Chondrocyte (in vitro differentiated cells): Measurements from ENCODE around the gene DAPK1. TPM values are rescaled to one million over a fixed set of nuclear protein-coding genes. Genes with fewer than 3 reads are reported as not detected.

ENCODE experiments used
- DNase-seq: peaks from one replicate; pipeline ENCODE4 v3.0.0; 2021; ENCODE audit warnings: mixed read lengths, low spot score
- H3K27ac Mint-ChIP-seq: one replicate; pipeline ENCODE4 v1.8.0; 2021; ENCODE audit warnings: mild to moderate bottlenecking, moderate library complexity, mixed read lengths; ENCODE audit not compliant: unreplicated experiment
- H3K27me3 Mint-ChIP-seq: 2 replicates; pipeline ENCODE4 v1.8.0; 2021; ENCODE audit warnings: low read depth, mixed read lengths
- H3K36me3 Mint-ChIP-seq: 2 replicates; pipeline ENCODE4 v1.8.0; 2021; ENCODE audit warnings: low read depth, mixed read lengths
- H3K4me1 Mint-ChIP-seq: 2 replicates; pipeline ENCODE4 v1.8.0; 2021; ENCODE audit warnings: low read depth, mild to moderate bottlenecking, mixed read lengths
- H3K4me3 Mint-ChIP-seq: one replicate; pipeline ENCODE4 v1.8.0; 2021; ENCODE audit warnings: mild to moderate bottlenecking, moderate library complexity, mixed read lengths; ENCODE audit not compliant: unreplicated experiment
- H3K9me3 Mint-ChIP-seq: 2 replicates; pipeline ENCODE4 v1.8.0; 2021; ENCODE audit warnings: low read depth, mixed read lengths
- CTCF ChIP-seq: fragments of 200-600 bp; sonication (generic); IDR thresholded peaks from 2 replicates; pipeline ENCODE4 v1.5.0; 2021; ENCODE audit warnings: antibody characterized with exemption, mild to moderate bottlenecking, moderate library complexity
- total RNA-seq: library from RNA; stranded (reverse); gene quantifications from 3 replicates; pipeline ENCODE4 v1.2.1, GENCODE V29; 2021

The DAPK1 gene
- total RNA-seq, 1 donor from 2014 or later = 87.9 TPM

DNA sequence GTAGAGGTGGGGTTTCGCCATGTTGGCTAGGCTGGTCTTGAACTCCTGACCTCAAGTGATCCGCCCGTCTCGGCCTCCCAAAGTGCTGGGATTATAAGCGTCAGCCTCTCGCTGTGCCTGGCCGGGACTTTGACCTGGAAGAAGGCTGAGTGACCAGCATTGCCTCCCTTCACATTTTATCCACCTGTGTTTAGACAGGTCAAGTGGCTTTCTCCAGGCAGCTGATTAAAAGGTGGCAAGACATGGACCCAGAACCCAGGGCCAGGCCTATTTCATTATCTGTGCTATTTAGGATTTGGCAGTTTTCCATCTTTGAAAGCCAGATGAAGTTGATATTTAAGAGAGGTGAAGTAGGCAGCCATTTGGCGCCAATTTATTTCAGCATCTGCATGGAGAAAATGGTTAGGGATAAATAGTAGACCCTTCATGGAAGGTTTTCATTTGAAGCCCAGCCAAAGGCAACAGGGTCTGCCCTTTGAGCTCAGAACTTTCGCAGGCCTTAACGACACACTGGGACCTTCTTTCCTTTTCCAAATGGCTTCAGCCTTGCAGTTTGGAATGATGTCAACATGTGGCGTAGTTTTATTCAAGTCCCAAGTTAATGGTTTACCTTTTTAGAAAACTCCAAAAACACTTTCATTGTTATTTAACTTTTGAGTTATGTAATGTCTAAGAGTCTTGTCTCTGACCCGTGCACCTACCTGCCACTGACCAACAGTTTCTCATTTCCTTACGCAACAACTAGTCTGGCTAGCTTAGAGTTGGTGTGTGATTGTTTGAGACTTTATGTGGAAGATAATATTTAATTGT is 8.4 kb downstream of the DAPK1 start:
- peaks cover 15% of the 10 kb centered on the region for H3K36me3 Mint-ChIP-seq

DNA sequence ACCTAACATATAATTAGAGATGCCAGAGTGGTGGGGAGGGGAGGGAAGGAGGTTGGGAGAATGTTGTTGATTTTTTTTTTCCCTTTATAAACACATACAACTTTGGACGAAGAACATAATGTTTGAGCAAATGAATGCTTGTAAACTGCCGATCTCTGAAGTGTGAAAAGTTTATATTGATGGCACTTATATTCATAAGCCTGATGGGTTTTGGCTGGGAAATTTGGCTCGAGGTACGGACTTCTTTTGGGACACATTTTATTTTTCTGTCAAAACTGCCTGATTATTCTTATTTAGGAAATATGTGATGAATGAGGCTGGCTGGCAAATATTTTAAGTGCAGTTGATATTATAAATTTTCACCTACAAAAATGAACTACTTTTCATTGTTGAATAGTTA is 9.9 kb downstream of the DAPK1 start:
- H3K27ac Mint-ChIP-seq = no peak overlapping the region
- H3K9me3 Mint-ChIP-seq = no peaks in the 10 kb centered on the region
- peaks cover 19% of the 10 kb centered on the region for H3K36me3 Mint-ChIP-seq
- no peak for TF ChIP-seq CTCF
- no peak for DNase-seq
- no peaks in the 10 kb centered on the region for H3K27me3 Mint-ChIP-seq
- H3K4me1 Mint-ChIP-seq = peaks cover 23% of the 10 kb centered on the region
- no peak overlapping the region for H3K4me3 Mint-ChIP-seq

More for the DNA sequence above, 8.4 kb downstream of the DAPK1 start:
- Mint-ChIP-seq H3K27ac (no peak overlapping the region), H3K27me3 (no peaks in the 10 kb centered on the region), H3K4me3 (no peak overlapping the region), H3K4me1 (peaks cover 30% of the 10 kb centered on the region), H3K9me3 (no peaks in the 10 kb centered on the region)
- TF ChIP-seq CTCF = no peak
- DNase-seq = no peak

DNA sequence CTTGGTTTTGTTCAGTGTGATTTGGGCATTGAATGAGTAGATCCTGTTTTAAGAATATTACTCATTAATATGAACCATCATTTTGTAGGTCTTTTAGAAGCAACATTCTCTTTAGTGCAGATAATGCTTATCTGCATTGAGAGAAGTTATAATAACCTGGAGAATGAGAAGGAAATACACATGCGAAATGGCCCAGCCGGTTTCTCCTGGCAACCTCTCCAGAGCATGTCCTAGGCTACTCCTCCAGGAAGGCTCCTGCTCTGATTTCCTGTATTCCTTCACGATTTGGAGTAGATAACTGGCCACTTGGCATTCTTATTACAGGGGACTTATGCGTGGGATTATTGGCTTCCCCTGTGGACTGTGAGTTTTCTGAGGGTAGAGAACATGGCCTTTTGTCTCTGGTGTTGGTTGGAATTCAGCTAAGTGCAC is 12.6 kb downstream of the DAPK1 start:
- Mint-ChIP-seq H3K4me1 (peaks cover 28% of the 10 kb centered on the region), H3K27me3 (no peaks in the 10 kb centered on the region), H3K4me3 (no peak overlapping the region), H3K36me3 (peaks cover 23% of the 10 kb centered on the region), H3K9me3 (no peaks in the 10 kb centered on the region), H3K27ac (no peak overlapping the region)
- no peak for TF ChIP-seq CTCF
- DNase-seq = no peak

GRCh38 chr9:87512311-87512710 is 14.6 kb downstream of the DAPK1 start:
- Mint-ChIP-seq H3K4me3 (no peak overlapping the region), H3K27me3 (no peaks in the 10 kb centered on the region), H3K4me1 (peaks cover 47% of the 10 kb centered on the region), H3K9me3 (peaks cover 3% of the 10 kb centered on the region), H3K27ac (no peak overlapping the region), H3K36me3 (peaks cover 27% of the 10 kb centered on the region)
- TF ChIP-seq CTCF = no peak
- DNase-seq = no peak

GRCh38 chr9:87513161-87513560 is 15.5 kb downstream of the DAPK1 start:
- no peak for TF ChIP-seq CTCF
- Mint-ChIP-seq H3K4me3 (no peak overlapping the region), H3K27me3 (no peaks in the 10 kb centered on the region), H3K9me3 (peaks cover 3% of the 10 kb centered on the region), H3K27ac (no peak overlapping the region), H3K36me3 (peaks cover 27% of the 10 kb centered on the region), H3K4me1 (peaks cover 48% of the 10 kb centered on the region)
- DNase-seq = no peak
